Neural progenitor cell (in vitro differentiated cells): Measurements from ENCODE around the gene STKLD1. TPM values are rescaled to one million over a fixed set of nuclear protein-coding genes. Genes with fewer than 3 reads are reported as not detected.
"Not testable (repeated sequence)": the region's sequence is repeated elsewhere in the genome, so short reads cannot be mapped to it uniquely, and the experiment has no call there.

Experiments
- DNase-seq: peaks from one replicate; pipeline ENCODE4 v3.0.0-alpha.2; 2016; ENCODE audit warnings: low spot score
- H2AFZ ChIP-seq: fragments of 200-600 bp; sonication (generic); replicated peaks from 2 replicates; pipeline ENCODE4 v1.6.1; 2016; ENCODE audit warnings: antibody characterized with exemption
- H3F3A ChIP-seq: fragments of 200-600 bp; sonication (generic); 2 replicates; pipeline ENCODE4 v1.6.1; 2016; ENCODE audit warnings: antibody characterized with exemption, low read depth
- H3K27ac ChIP-seq: fragments of 200-600 bp; sonication (generic); 2 replicates; pipeline ENCODE4 v1.5.1; 2016; ENCODE audit warnings: mild to moderate bottlenecking
- H3K27me3 ChIP-seq: fragments of 200-600 bp; sonication (generic); 2 replicates; pipeline ENCODE4 v1.6.1; 2016; ENCODE audit warnings: mild to moderate bottlenecking, moderate library complexity
- H3K36me3 ChIP-seq: fragments of 200-600 bp; sonication (generic); 2 replicates; pipeline ENCODE4 v1.5.1; 2016
- H3K4me1 ChIP-seq: fragments of 200-600 bp; sonication (generic); 2 replicates; pipeline ENCODE4 v1.6.1; 2016; ENCODE audit warnings: mixed run types
- H3K4me2 ChIP-seq: fragments of 200-600 bp; sonication (generic); 2 replicates; pipeline ENCODE4 v1.6.1; 2016
- H3K4me3 ChIP-seq: fragments of 200-600 bp; sonication (generic); 2 replicates; pipeline ENCODE4 v1.5.1; 2016
- H3K79me2 ChIP-seq: fragments of 200-600 bp; sonication (generic); 2 replicates; pipeline ENCODE4 v1.6.1; 2016; ENCODE audit warnings: low read depth
- H3K9ac ChIP-seq: fragments of 200-600 bp; sonication (generic); 2 replicates; pipeline ENCODE4 v1.6.1; 2016
- H3K9me3 ChIP-seq: fragments of 200-600 bp; sonication (generic); 2 replicates; pipeline ENCODE4 v1.5.1; 2016; ENCODE audit warnings: low read depth
- H4K20me1 ChIP-seq: fragments of 200-600 bp; sonication (generic); 2 replicates; pipeline ENCODE4 v1.6.1; 2016; ENCODE audit warnings: low read depth
- H3K27ac Mint-ChIP-seq: 3 replicates; pipeline ENCODE4 v1.8.0; 2021; ENCODE audit warnings: mixed read lengths
- H3K27me3 Mint-ChIP-seq: 2 replicates; pipeline ENCODE4 v1.8.0; 2022; ENCODE audit warnings: low read depth, mild to moderate bottlenecking, inconsistent platforms, moderate library complexity, mixed read lengths; ENCODE audit not compliant: insufficient read depth
- H3K36me3 Mint-ChIP-seq: 3 replicates; pipeline ENCODE4 v1.8.0; 2021; ENCODE audit warnings: mixed read lengths
- H3K4me1 Mint-ChIP-seq: 3 replicates; pipeline ENCODE4 v1.8.0; 2021; ENCODE audit warnings: mixed read lengths
- H3K4me3 Mint-ChIP-seq: 3 replicates; pipeline ENCODE4 v1.8.0; 2021; ENCODE audit warnings: mild to moderate bottlenecking, moderate library complexity, mixed read lengths
- H3K9me3 Mint-ChIP-seq: 3 replicates; pipeline ENCODE4 v1.8.0; 2020; ENCODE audit warnings: mixed read lengths
- EZH2 ChIP-seq: fragments of 200-600 bp; sonication (generic); IDR thresholded peaks from 2 replicates; pipeline ENCODE4 v1.6.1; 2017; ENCODE audit warnings: antibody characterized with exemption, mild to moderate bottlenecking, moderate library complexity
- EZH2phosphoT487 ChIP-seq: fragments of 200-600 bp; sonication (generic); IDR thresholded peaks from 2 replicates; pipeline ENCODE4 v1.6.1; 2017; ENCODE audit warnings: antibody characterized with exemption
- total RNA-seq: library from RNA; depleted of rRNA; stranded (reverse); fragments of >200 nt; gene quantifications from 2 replicates; pipeline ENCODE4 v1.2.3, GENCODE V29; 2015; ENCODE audit warnings: low replicate concordance
- TF ChIP-seq, protein P1 (sequence below): fragments of 200-600 bp; sonication (generic); IDR thresholded peaks from 2 replicates; pipeline ENCODE4 v1.5.1; 2017; ENCODE audit warnings: antibody characterized with exemption, mild to moderate bottlenecking

STKLD1 gene
- total RNA-seq, 1 donor from 2014 or later, result 0.58 TPM

GRCh38 chr9:133334161-133334560 is 42.0 kb upstream of the STKLD1 start:
- H3K4me1 ChIP-seq, result peaks cover 10% of the 10 kb centered on the region
- H3K36me3 ChIP-seq, result no peaks in the 10 kb centered on the region
- Mint-ChIP-seq H3K9me3 (peaks cover under 1% of the 10 kb centered on the region), H3K27me3 (peaks cover 6% of the 10 kb centered on the region), H3K4me1 (peaks cover 12% of the 10 kb centered on the region), H3K36me3 (peaks cover 29% of the 10 kb centered on the region), H3K4me3 (peak overlapping the region; percentile 98), H3K27ac (no peak overlapping the region)
- H3K4me2 ChIP-seq, result no peak overlapping the region
- no peaks in the 10 kb centered on the region for H3K9me3 ChIP-seq
- H3K4me3 ChIP-seq, result no peak overlapping the region
- H2AFZ ChIP-seq, result no peak overlapping the region
- no peak overlapping the region for H3K9ac ChIP-seq
- no peak for DNase-seq
- peaks cover 31% of the 10 kb centered on the region for H3F3A ChIP-seq
- H3K27ac ChIP-seq, result no peak overlapping the region
- H4K20me1 ChIP-seq, result peaks cover 26% of the 10 kb centered on the region
- no peaks in the 10 kb centered on the region for H3K27me3 ChIP-seq
- peaks cover 21% of the 10 kb centered on the region for H3K79me2 ChIP-seq
- TF ChIP-seq EZH2 (no peak), EZH2phosphoT487 (no peak)
- TF ChIP-seq, protein P1, sequence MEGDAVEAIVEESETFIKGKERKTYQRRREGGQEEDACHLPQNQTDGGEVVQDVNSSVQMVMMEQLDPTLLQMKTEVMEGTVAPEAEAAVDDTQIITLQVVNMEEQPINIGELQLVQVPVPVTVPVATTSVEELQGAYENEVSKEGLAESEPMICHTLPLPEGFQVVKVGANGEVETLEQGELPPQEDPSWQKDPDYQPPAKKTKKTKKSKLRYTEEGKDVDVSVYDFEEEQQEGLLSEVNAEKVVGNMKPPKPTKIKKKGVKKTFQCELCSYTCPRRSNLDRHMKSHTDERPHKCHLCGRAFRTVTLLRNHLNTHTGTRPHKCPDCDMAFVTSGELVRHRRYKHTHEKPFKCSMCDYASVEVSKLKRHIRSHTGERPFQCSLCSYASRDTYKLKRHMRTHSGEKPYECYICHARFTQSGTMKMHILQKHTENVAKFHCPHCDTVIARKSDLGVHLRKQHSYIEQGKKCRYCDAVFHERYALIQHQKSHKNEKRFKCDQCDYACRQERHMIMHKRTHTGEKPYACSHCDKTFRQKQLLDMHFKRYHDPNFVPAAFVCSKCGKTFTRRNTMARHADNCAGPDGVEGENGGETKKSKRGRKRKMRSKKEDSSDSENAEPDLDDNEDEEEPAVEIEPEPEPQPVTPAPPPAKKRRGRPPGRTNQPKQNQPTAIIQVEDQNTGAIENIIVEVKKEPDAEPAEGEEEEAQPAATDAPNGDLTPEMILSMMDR, result no peak

DNA sequence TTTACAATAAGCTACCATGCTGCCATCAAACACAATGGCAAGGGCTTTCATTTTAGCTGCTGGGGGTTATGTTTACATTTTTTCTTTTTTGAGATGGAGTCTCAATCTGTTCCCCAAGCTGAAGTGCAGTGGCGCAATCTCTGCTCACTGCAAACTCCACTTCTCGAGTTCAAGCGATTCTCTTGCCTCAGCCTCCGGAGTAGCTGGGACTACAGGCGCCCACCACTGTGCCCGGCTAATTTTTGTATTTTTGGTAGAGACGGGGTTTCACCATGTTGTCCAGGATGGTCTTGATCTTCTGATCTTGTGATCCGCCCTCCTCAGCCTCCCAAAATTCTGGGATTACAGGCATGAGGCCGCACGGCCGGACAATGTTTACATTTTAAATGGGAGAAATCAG is 41.3 kb upstream of the STKLD1 start:
- H3K36me3 ChIP-seq, H3K9ac ChIP-seq: not testable (repeated sequence)
- peaks cover 32% of the 10 kb centered on the region for H3K36me3 Mint-ChIP-seq

GRCh38 chr9:133335924-133336811 is 40.0 kb upstream of the STKLD1 start, which contains the start of gene SURF6:
Gene SURF6 (minus strand): TSS chr9:133336188. CDS start chr9:133336132, 56 bp downstream.
- H3K36me3 ChIP-seq, result no peaks in the 10 kb centered on the region
- H2AFZ ChIP-seq, result peak within 1 kb of the TSS; percentile 48
- Mint-ChIP-seq H3K9me3 (no peaks in the 10 kb centered on the region), H3K27me3 (peaks cover 6% of the 10 kb centered on the region), H3K4me1 (peaks cover 12% of the 10 kb centered on the region), H3K36me3 (peaks cover 37% of the 10 kb centered on the region), H3K4me3 (peak within 1 kb of the TSS; percentile 98), H3K27ac (peak within 1 kb of the TSS; percentile 86)
- peak within 1 kb of the TSS; percentile 73 for H3K4me2 ChIP-seq
- peak; percentile 97 for DNase-seq
- H4K20me1 ChIP-seq, result peaks cover 26% of the 10 kb centered on the region
- TF ChIP-seq, protein P1, result no peak
- TF ChIP-seq EZH2phosphoT487, result no peak
- TF ChIP-seq EZH2, result no peak
- H3K4me3 ChIP-seq, result peak within 1 kb of the TSS; percentile 92
- H3K4me1 ChIP-seq, result peaks cover 10% of the 10 kb centered on the region
- H3K27me3 ChIP-seq, result no peaks in the 10 kb centered on the region
- H3K79me2 ChIP-seq, result peaks cover 21% of the 10 kb centered on the region
- H3F3A ChIP-seq, result peaks cover 28% of the 10 kb centered on the region
- no peaks in the 10 kb centered on the region for H3K9me3 ChIP-seq
- peak within 1 kb of the TSS; percentile 38 for H3K27ac ChIP-seq
- peak within 1 kb of the TSS; percentile 79 for H3K9ac ChIP-seq

More for the DNA sequence above, 41.3 kb upstream of the STKLD1 start:
- Histone ChIP-seq H3K4me3 (peak overlapping the region; percentile 92), H3K79me2 (peaks cover 21% of the 10 kb centered on the region), H3K4me2 (peak overlapping the region; percentile 73), H4K20me1 (peaks cover 26% of the 10 kb centered on the region), H3F3A (peaks cover 30% of the 10 kb centered on the region)
- Mint-ChIP-seq H3K4me1 (peaks cover 12% of the 10 kb centered on the region), H3K4me3 (peak overlapping the region; percentile 98)
- H3K9me3 ChIP-seq, H3K4me1 ChIP-seq, H3K9me3 Mint-ChIP-seq, H3K27ac Mint-ChIP-seq, H3K27me3 Mint-ChIP-seq, H3K27ac ChIP-seq, H2AFZ ChIP-seq, H3K27me3 ChIP-seq, DNase-seq: not testable (repeated sequence)

- TF ChIP-seq EZH2 (no peak), EZH2phosphoT487 (no peak)
- TF ChIP-seq, protein P1, result no peak
- Histone ChIP-seq H3K4me2 (no peak overlapping the region), H3F3A (peaks cover 33% of the 10 kb centered on the region), H3K4me3 (no peak overlapping the region), H3K27me3 (no peaks in the 10 kb centered on the region), H4K20me1 (peaks cover 14% of the 10 kb centered on the region), H3K27ac (no peak overlapping the region), H3K9me3 (no peaks in the 10 kb centered on the region), H3K79me2 (peaks cover 13% of the 10 kb centered on the region), H2AFZ (no peak overlapping the region), H3K9ac (no peak overlapping the region), H3K36me3 (no peaks in the 10 kb centered on the region), H3K4me1 (peaks cover 10% of the 10 kb centered on the region)
- Mint-ChIP-seq H3K4me1 (peaks cover 9% of the 10 kb centered on the region), H3K27me3 (peaks cover 5% of the 10 kb centered on the region), H3K27ac (no peak overlapping the region), H3K36me3 (peaks cover 22% of the 10 kb centered on the region), H3K4me3 (no peak overlapping the region), H3K9me3 (no peaks in the 10 kb centered on the region)
- DNase-seq, result no peak
Observed at GRCh38 chr9:133339641-133340040, 36.5 kb upstream of the STKLD1 start.
